Aorta (tissue), 5 donors: Measurements from ENCODE around the gene TMEFF2. TPM values are rescaled to one million over a fixed set of nuclear protein-coding genes. Genes with fewer than 3 reads are reported as not detected.

ENCODE experiments used
- ATAC-seq: fragments of 200-7000 bp; cut with Tn5 transposase; one replicate; pipeline ENCODE4 v1.9.1; 2022; ENCODE audit warnings: moderate library complexity; ENCODE audit not compliant: low FRiP score
- DNase-seq, 2 donors: peaks; one replicate each; pipeline ENCODE4 v3.0.0-alpha.2; 2020
- H3K27ac ChIP-seq, 2 donors: one replicate each; pipeline ENCODE4 v1.5.1; 2013; ENCODE audit warnings: low read length in 2 of 2, mild to moderate bottlenecking in 2 of 2, moderate library complexity in 2 of 2, control low read depth in 1 of 2, inconsistent platforms in 1 of 2, low read depth in 1 of 2
- H3K27me3 ChIP-seq, 2 donors: one replicate each; pipeline ENCODE4 v1.6.1; 2013; ENCODE audit warnings: control low read depth in 1 of 2, low read length in 1 of 2, mild to moderate bottlenecking in 1 of 2, moderate library complexity in 1 of 2; ENCODE audit not compliant: insufficient read depth in 2 of 2, control insufficient read depth in 1 of 2
- H3K36me3 ChIP-seq, 2 donors: one replicate each; pipeline ENCODE4 v1.6.1; 2013; ENCODE audit warnings: control low read depth in 1 of 2, low read length in 1 of 2, mild to moderate bottlenecking in 1 of 2; ENCODE audit not compliant: insufficient read depth in 2 of 2, control insufficient read depth in 1 of 2
- H3K4me1 ChIP-seq, 2 donors: one replicate each; pipeline ENCODE4 v1.6.1; 2013; ENCODE audit warnings: low read length in 2 of 2, control low read depth in 1 of 2, mild to moderate bottlenecking in 1 of 2, moderate library complexity in 1 of 2; ENCODE audit not compliant: insufficient read depth in 2 of 2, control insufficient read depth in 1 of 2
- H3K4me3 ChIP-seq, 2 donors: one replicate each; pipeline ENCODE4 v1.5.1; 2013; ENCODE audit warnings: low read length in 2 of 2, control low read depth in 1 of 2, mild to moderate bottlenecking in 1 of 2
- H3K9me3 ChIP-seq: one replicate; pipeline ENCODE4 v1.6.1; 2013; ENCODE audit warnings: mild to moderate bottlenecking, low read length; ENCODE audit not compliant: control insufficient read depth
- WGBS, 2 donors: extraction: QIAGEN DNeasy Blood & Tissue Kit; methylation state at CpG; one replicate each; pipeline ENCODE4 v1.1.7; 2013; 5-methylcytosine and 5-hydroxymethylcytosine counted together
- intact Hi-C, 2 donors: fragments of 100-400 bp; cut with DNase I; formaldehyde crosslinking; loops; one replicate each; pipeline versions ENCODE4 v1.14.2 to v1.15.0; 2022
- polyA plus RNA-seq, 2 donors: library from polyadenylated mRNA; stranded (reverse); fragments of 200-250 nt; gene quantifications; one replicate each; pipeline ENCODE4 v1.2.3, GENCODE V29; 2013
- total RNA-seq, 2 donors: library from RNA; stranded (reverse); fragmentation: NEBNext Ultra II Directional; extraction: Animal tissue kit (Norgen Biotek cat#: 25700); gene quantifications; one replicate each; pipeline ENCODE4 v1.2.1, GENCODE V29; 2021
- donor health status: healthy with polysubstance abuse.
- donor health status: Bipolar disorder and iron deficiency.
- donor health status: DM: no; HTN: no; CAD: no.
- donor health status: DM: no; HTN: no; CAD: no.
- donor health status: DM: yes; HTN: yes; CAD: no.

Gene TMEFF2
- total and polyA plus RNA-seq, 4 donors: 0.12 TPM; not detected in 3

- Histone ChIP-seq H3K4me3 (no peak overlapping the region), H3K27ac (no peak overlapping the region), H3K27me3 (no peaks in the 10 kb centered on the region), H3K4me1 (no peaks in the 10 kb centered on the region), H3K36me3 (no peaks in the 10 kb centered on the region), H3K9me3 (no peaks in the 10 kb centered on the region)
- 62 to 70% methylated on average over 3 of the region's 3 CpGs for WGBS, 2 donors
- DNase-seq (no peak), ATAC-seq (no peak)
- intact Hi-C loops: no loop called here
Observed at GRCh38 chr2:192060161-192060560, 134.6 kb downstream of the TMEFF2 start.

GRCh38 chr2:192059266-192059665 is 135.5 kb downstream of the TMEFF2 start:
- no peaks in the 10 kb centered on the region for H3K36me3 ChIP-seq
- no peak overlapping the region for H3K4me3 ChIP-seq
- no peaks in the 10 kb centered on the region for H3K4me1 ChIP-seq
- no peaks in the 10 kb centered on the region for H3K27me3 ChIP-seq
- ATAC-seq (no peak), DNase-seq (no peak)
- 92 to 96% methylated on average over 2 of the region's 2 CpGs for WGBS, 2 donors
- H3K27ac ChIP-seq: no peak overlapping the region
- intact Hi-C loops: no loop called here
- no peaks in the 10 kb centered on the region for H3K9me3 ChIP-seq

- H3K4me1 ChIP-seq: no peaks in the 10 kb centered on the region
- H3K27ac ChIP-seq: no peak overlapping the region
- no peaks in the 10 kb centered on the region for H3K9me3 ChIP-seq
- H3K36me3 ChIP-seq: no peaks in the 10 kb centered on the region
- DNase-seq (no peak), ATAC-seq (no peak)
- intact Hi-C loops: no loop called here
- no peak overlapping the region for H3K4me3 ChIP-seq
- no peaks in the 10 kb centered on the region for H3K27me3 ChIP-seq
- WGBS, 2 donors: 48 to 60% methylated on average over 1 of the region's 1 CpG
Observed at GRCh38 chr2:192053921-192054320, 140.8 kb downstream of the TMEFF2 start.

GRCh38 chr2:192051533-192051932 is 143.2 kb downstream of the TMEFF2 start:
- H3K27me3 ChIP-seq: no peaks in the 10 kb centered on the region
- H3K9me3 ChIP-seq: no peaks in the 10 kb centered on the region
- DNase-seq: no peak
- no peaks in the 10 kb centered on the region for H3K36me3 ChIP-seq
- no peaks in the 10 kb centered on the region for H3K4me1 ChIP-seq
- H3K4me3 ChIP-seq: no peak overlapping the region
- intact Hi-C loops: no loop called here
- ATAC-seq: no peak
- H3K27ac ChIP-seq: no peak overlapping the region

GRCh38 chr2:192049362-192049761 is 145.4 kb downstream of the TMEFF2 start:
- WGBS, 2 donors: 86 to 96% methylated on average over 4 of the region's 4 CpGs
- Histone ChIP-seq H3K27me3 (no peaks in the 10 kb centered on the region), H3K4me1 (no peaks in the 10 kb centered on the region), H3K9me3 (no peaks in the 10 kb centered on the region), H3K4me3 (no peak overlapping the region), H3K36me3 (no peaks in the 10 kb centered on the region), H3K27ac (no peak overlapping the region)
- no peak for ATAC-seq
- no peak for DNase-seq
- intact Hi-C loops: no loop called here

- H3K4me1 ChIP-seq: no peaks in the 10 kb centered on the region
- ATAC-seq: no peak
- WGBS, 2 donors: 83 to 85% methylated on average over 2 of the region's 2 CpGs
- H3K27ac ChIP-seq: no peak overlapping the region
- intact Hi-C loops: no loop called here
- DNase-seq: no peak
- H3K9me3 ChIP-seq: no peaks in the 10 kb centered on the region
- H3K4me3 ChIP-seq: no peak overlapping the region
- no peaks in the 10 kb centered on the region for H3K27me3 ChIP-seq
- no peaks in the 10 kb centered on the region for H3K36me3 ChIP-seq
Observed at GRCh38 chr2:192047315-192048107, 147.2 kb downstream of the TMEFF2 start.

GRCh38 chr2:192044496-192044895 is 150.2 kb downstream of the TMEFF2 start:
- Histone ChIP-seq H3K4me1 (no peaks in the 10 kb centered on the region), H3K9me3 (no peaks in the 10 kb centered on the region), H3K36me3 (no peaks in the 10 kb centered on the region), H3K27me3 (no peaks in the 10 kb centered on the region), H3K27ac (no peak overlapping the region), H3K4me3 (no peak overlapping the region)
- intact Hi-C loops: no loop called here
- ATAC-seq (no peak), DNase-seq (no peak)
- 91 to 98% methylated on average over 2 of the region's 2 CpGs for WGBS, 2 donors

GRCh38 chr2:192043216-192043870 is 151.4 kb downstream of the TMEFF2 start:
- intact Hi-C loops: no loop called here
- 79 to 80% methylated on average over 6 of the region's 6 CpGs for WGBS, 2 donors
- Histone ChIP-seq H3K4me1 (no peaks in the 10 kb centered on the region), H3K27ac (no peak overlapping the region), H3K4me3 (no peak overlapping the region), H3K9me3 (no peaks in the 10 kb centered on the region), H3K36me3 (no peaks in the 10 kb centered on the region), H3K27me3 (no peaks in the 10 kb centered on the region)
- no peak for DNase-seq
- ATAC-seq: no peak

- ATAC-seq (no peak), DNase-seq (no peak)
- no peaks in the 10 kb centered on the region for H3K4me1 ChIP-seq
- no peaks in the 10 kb centered on the region for H3K27me3 ChIP-seq
- no peak overlapping the region for H3K27ac ChIP-seq
- no peak overlapping the region for H3K4me3 ChIP-seq
- no peaks in the 10 kb centered on the region for H3K36me3 ChIP-seq
- intact Hi-C loops: no loop called here
- WGBS, 2 donors: 81 to 87% methylated on average over 5 of the region's 5 CpGs
- no peaks in the 10 kb centered on the region for H3K9me3 ChIP-seq
Observed at GRCh38 chr2:192042126-192042525, 152.6 kb downstream of the TMEFF2 start.
